Measurements from ENCODE around the gene FBXO28.

GRCh38 chr1:224065455-224065854 lies 48.5 kb upstream of the FBXO28 start:
- TF ChIP-seq POLR2A (IDR thresholded peaks at IDR 0.05) = no peak
- TF ChIP-seq CTCF (IDR thresholded peaks at IDR 0.05) = no peak

Data from esophagus squamous epithelium (tissue), 4 donors.